EL (cell line): ENCODE measurements around the gene SIAH2.

Experiments
- DNase-seq: peaks from one replicate; pipeline ENCODE4 v3.0.0-alpha.2; 2016

SIAH2 gene

GRCh38 chr3:150733373-150733935, 29.5 kb downstream of the SIAH2 start:
- no peak for DNase-seq

- DNase-seq: no peak
Observed at GRCh38 chr3:150729682-150730360, 33.1 kb downstream of the SIAH2 start.

GRCh38 chr3:150727653-150728502, 35.1 kb downstream of the SIAH2 start:
- DNase-seq: no peak

- no peak for DNase-seq
Observed at GRCh38 chr3:150725548-150725947, 37.4 kb downstream of the SIAH2 start.

- DNase-seq: no peak
Observed at GRCh38 chr3:150723946-150724345, 39.0 kb downstream of the SIAH2 start.

- DNase-seq: no peak
Observed at GRCh38 chr3:150722267-150722666, 40.7 kb downstream of the SIAH2 start.

- DNase-seq: peak; percentile 57
Observed at GRCh38 chr3:150721285-150722130, 41.5 kb downstream of the SIAH2 start.

GRCh38 chr3:150720444-150720843, 42.5 kb downstream of the SIAH2 start:
- DNase-seq: no peak

GRCh38 chr3:150710097-150710496, 52.9 kb downstream of the SIAH2 start:
- DNase-seq: no peak

- DNase-seq: peak; percentile 92
Observed at GRCh38 chr3:150703756-150704344, 59.1 kb downstream of the SIAH2 start, which contains the start of gene ERICH6. Gene ERICH6 (minus strand): TSS chr3:150703920. CDS start chr3:150703898, 22 bp downstream.

- DNase-seq: peak; percentile 18
Observed at GRCh38 chr3:150703299-150703755, 59.6 kb downstream of the SIAH2 start.

GRCh38 chr3:150699068-150699639, 63.8 kb downstream of the SIAH2 start:
- DNase-seq: peak; percentile 58

- peak; percentile 75 for DNase-seq
Observed at GRCh38 chr3:150697646-150698045, 65.3 kb downstream of the SIAH2 start.

GRCh38 chr3:150691414-150692040, 71.4 kb downstream of the SIAH2 start:
- DNase-seq: no peak
